ENCODE data around the gene FOXK1. TPM values are rescaled to one million over a fixed set of nuclear protein-coding genes. Genes with fewer than 3 reads are reported as not detected.
A peak's percentile ranks its signal among the peaks of the same experiment; 100 is the strongest.
"Not testable (repeated sequence)": the region's sequence is repeated elsewhere in the genome, so short reads cannot be mapped to it uniquely, and the experiment has no call there.

Gene FOXK1
- total and polyA plus RNA-seq, 9 of the 15 experiments (the other 6 are each of a cell fraction or from before 2014, with no cell fraction given), result 0.32 to 45.5 (median 8.1) TPM

GRCh38 chr7:4643204-4643471 is 39.0 kb upstream of the FOXK1 start:
- H4K20me1 ChIP-seq (replicated peaks; ENCODE audit: control insufficient read depth, insufficient read depth, low read length); DNase-seq (ENCODE audit: extremely low read depth in 1 of 4, low spot score in 3 of 4); H3K79me2 ChIP-seq (ENCODE audit: control insufficient read depth, insufficient read depth, low read length); ATAC-seq; in situ Hi-C loops (cut with MboI); H3K27me3 ChIP-seq (ENCODE audit: control insufficient read depth in 2 of 2, insufficient read depth in 2 of 2, low read length in 2 of 2); H3K9me3 ChIP-seq (replicated peaks; ENCODE audit: control insufficient read depth, insufficient read depth, low read depth, low read length); H3K9me1 ChIP-seq (ENCODE audit: control insufficient read depth, insufficient read depth, low read length); BruUV-seq (replicated peaks); H3K36me3 ChIP-seq (ENCODE audit: control insufficient read depth, insufficient read depth, low read length); CTCF ChIA-PET (ENCODE audit: low intra/inter-chr PET ratio); H3K27ac ChIP-seq (ENCODE audit: extremely low read depth, low read depth, low read length); H2AFZ ChIP-seq (ENCODE audit: low read depth, low read length); FAIRE-seq; TF ChIP-seq ATF3 (CRISPR knock-in tag; conservative IDR thresholded peaks at IDR 0.05): not testable (repeated sequence)
- intact Hi-C loops (cut with micrococcal nuclease), result loop anchor here (5.0 kb wide), 1 partner anchor 94 kb away; no protein-coding TSS in a partner anchor
- Histone ChIP-seq H3K4me2 (ENCODE audit: insufficient read depth, low read length) (peak overlapping the region; percentile 78), H3K4me3 (peak overlapping the region; percentile 69; the same call in 1 of the 2 replicates), H3K4me1 (replicated peaks in 1 of 2; ENCODE audit: control insufficient read depth in 2 of 2, insufficient read depth in 2 of 2, low read length in 2 of 2) (peaks cover 9 to 29% of the 10 kb centered on the region in 2 experiments; a peak in 4 of 5 replicates), H3K9ac (ENCODE audit: insufficient read depth in 1 of 2, low read depth in 2 of 2, low read length in 2 of 2) (peak overlapping the region; percentile 83 to 93; a peak in 2 of 4 replicates)
- WGBS (ENCODE audit: insufficient coverage, low coverage, missing lambda C conversion rate), result 88% methylated on average over 5 of the region's 5 CpGs
- POLR2A ChIA-PET, result interaction anchor here (0.7 kb wide), 2 partner anchors 20 to 40 kb away, joined by 3 read pairs; no protein-coding TSS in a partner anchor
- peak; percentile 6; the same call in 1 of the 2 replicates for TF ChIP-seq BCOR (IDR thresholded peaks at IDR 0.05)
- peak; percentile 71 for TF ChIP-seq ATF3 (IDR thresholded peaks at IDR 0.05)
- TF ChIP-seq RBM25 (IDR thresholded peaks at IDR 0.05; ENCODE audit: low read depth, low read length, severe bottlenecking), result peak; percentile 9
- TF ChIP-seq KDM1A (IDR thresholded peaks at IDR 0.05), result peak; percentile 56 to 59; a peak in 2 of 4 replicates

GRCh38 chr7:4645246-4645645 is 36.8 kb upstream of the FOXK1 start:
- ChIA-PET POLR2A (no interaction called here), CTCF (ENCODE audit: low intra/inter-chr PET ratio) (no interaction called here)
- Histone ChIP-seq H3K4me2 (ENCODE audit: insufficient read depth, low read length) (no peak overlapping the region), H3K27ac (ENCODE audit: extremely low read depth, low read depth, low read length) (no peak overlapping the region), H3K36me3 (ENCODE audit: control insufficient read depth, insufficient read depth, low read length) (no peaks in the 10 kb centered on the region), H3K4me1 (replicated peaks in 1 of 2; ENCODE audit: control insufficient read depth in 2 of 2, insufficient read depth in 2 of 2, low read length in 2 of 2) (peaks cover 4 to 15% of the 10 kb centered on the region in 2 experiments; a peak in 3 of 5 replicates), H3K27me3 (ENCODE audit: control insufficient read depth in 2 of 2, insufficient read depth in 2 of 2, low read length in 2 of 2) (no peaks in the 10 kb centered on the region), H3K9ac (ENCODE audit: insufficient read depth in 1 of 2, low read depth in 2 of 2, low read length in 2 of 2) (no peak overlapping the region), H3K4me3 (no peak overlapping the region), H4K20me1 (replicated peaks; ENCODE audit: control insufficient read depth, insufficient read depth, low read length) (no peaks in the 10 kb centered on the region), H3K9me3 (replicated peaks; ENCODE audit: control insufficient read depth, insufficient read depth, low read depth, low read length) (0 out of 2 replicates have a peak, but pooled peaks cover 2% of the 10 kb centered on the region), H2AFZ (ENCODE audit: low read depth, low read length) (no peak overlapping the region), H3K79me2 (ENCODE audit: control insufficient read depth, insufficient read depth, low read length) (peaks cover 8% of the 10 kb centered on the region), H3K9me1 (ENCODE audit: control insufficient read depth, insufficient read depth, low read length) (no peaks in the 10 kb centered on the region)
- intact Hi-C loops (cut with micrococcal nuclease) (no loop called here), in situ Hi-C loops (cut with MboI) (no loop called here)
- ATAC-seq (no peak), FAIRE-seq (no peak), DNase-seq (ENCODE audit: extremely low read depth in 1 of 4, low spot score in 3 of 4) (no peak)
- no TSS peak for BruUV-seq (replicated peaks)
- 59% methylated on average over 2 of the region's 2 CpGs for WGBS (ENCODE audit: insufficient coverage, low coverage, missing lambda C conversion rate)
- TF ChIP-seq XRCC3 (IDR thresholded peaks at IDR 0.05) (no peak), ELF4 (CRISPR knock-in tag; IDR thresholded peaks at IDR 0.05) (no peak), SPI1 (IDR thresholded peaks at IDR 0.05; ENCODE audit: borderline replicate concordance, low read depth, low read length) (no peak), ZNF212 (CRISPR knock-in tag; IDR thresholded peaks at IDR 0.05) (no peak), SMARCB1 (IDR thresholded peaks at IDR 0.05; ENCODE audit: insufficient read length, low read depth) (no peak), SNAPC5 (CRISPR knock-in tag; IDR thresholded peaks at IDR 0.05) (no peak), GTF3C2 (IDR thresholded peaks at IDR 0.05; ENCODE audit: borderline replicate concordance, extremely low read depth, insufficient read length) (no peak), ASH1L (IDR thresholded peaks at IDR 0.05; ENCODE audit: borderline replicate concordance, low read depth, partially characterized antibody) (no peak)

All from K562 (cell line).